ENCODE measurements around the gene DLD. TPM values are rescaled to one million over a fixed set of nuclear protein-coding genes. Genes with fewer than 3 reads are reported as not detected.

DLD gene
- total RNA-seq, 1 experiment from 2014 or later = 72.1 TPM

- TF ChIP-seq ZNF532 (CRISPR knock-in tag; IDR thresholded peaks at IDR 0.05; ENCODE audit: borderline replicate concordance) = no peak
These were observed 40.8 kb upstream of the DLD start (continued) for GRCh38 chr7:107850216-107850615.

- H3K27me3 Mint-ChIP-seq (ENCODE audit: low read depth) = no peaks in the 10 kb centered on the region
- 0 out of 2 replicates have a peak, but pooled peaks cover 6% of the 10 kb centered on the region for H3K4me1 Mint-ChIP-seq
- H3K9me3 Mint-ChIP-seq = peaks cover 8% of the 10 kb centered on the region; the same call in 1 of the 2 replicates
- 0 out of 2 replicates have a peak, but pooled peaks cover 4% of the 10 kb centered on the region for H3K36me3 Mint-ChIP-seq
- no peak overlapping the region for H3K27ac Mint-ChIP-seq
- ChIA-PET POLR2A (no interaction called here), CTCF (interaction anchor here (1.3 kb wide), 1 partner anchor 24 kb away, joined by 3 read pairs; no protein-coding TSS in a partner anchor)
- no peak for DNase-seq (ENCODE audit: low spot score)
- ATAC-seq = no peak
- no peak for TF ChIP-seq GABPB1 (CRISPR knock-in tag; IDR thresholded peaks at IDR 0.05)
- TF ChIP-seq ATF3 (CRISPR knock-in tag; conservative IDR thresholded peaks at IDR 0.05) = no peak
- TF ChIP-seq ZNF532 (CRISPR knock-in tag; IDR thresholded peaks at IDR 0.05; ENCODE audit: borderline replicate concordance) = no peak
- TF ChIP-seq PRRX2 (CRISPR knock-in tag; IDR thresholded peaks at IDR 0.05) = no peak
- TF ChIP-seq TP53 (CRISPR knock-in tag; IDR thresholded peaks at IDR 0.05) = no peak
- no peak for TF ChIP-seq ELF4 (CRISPR knock-in tag; IDR thresholded peaks at IDR 0.05; ENCODE audit: low read depth)
- TF ChIP-seq ARID4B (CRISPR knock-in tag; IDR thresholded peaks at IDR 0.05; ENCODE audit: borderline replicate concordance) = no peak
- TF ChIP-seq FOXP1 (CRISPR knock-in tag; IDR thresholded peaks at IDR 0.05; ENCODE audit: borderline replicate concordance) = no peak
- no peak for TF ChIP-seq HMGA2 (CRISPR knock-in tag; IDR thresholded peaks at IDR 0.05)
- TF ChIP-seq CDX4 (CRISPR knock-in tag; IDR thresholded peaks at IDR 0.05; ENCODE audit: borderline replicate concordance) = no peak
- TF ChIP-seq ZNF232 (CRISPR knock-in tag; IDR thresholded peaks at IDR 0.05) = no peak
- no peak for TF ChIP-seq ZNF263 (CRISPR knock-in tag; IDR thresholded peaks at IDR 0.05; ENCODE audit: low read depth)
- no peak for TF ChIP-seq SMAD4 (CRISPR knock-in tag; IDR thresholded peaks at IDR 0.05)
- no peak for TF ChIP-seq ZNF138 (CRISPR knock-in tag; conservative IDR thresholded peaks at IDR 0.05)
- H3K4me3 Mint-ChIP-seq = no peak overlapping the region
These were observed 40.3 kb upstream of the DLD start for GRCh38 chr7:107850643-107851042.
